PC-9 (cell line): ENCODE measurements around the gene FCAMR.

Experiments used
- EZH2 ChIP-seq: fragments of 200-600 bp; sonication (generic); IDR thresholded peaks from 2 replicates; pipeline ENCODE4 v1.8.0; 2017; ENCODE audit warnings: antibody characterized with exemption, low read depth
- TF ChIP-seq, protein P1 (sequence below): fragments of 200-600 bp; sonication (generic); conservative IDR thresholded peaks from 2 replicates; pipeline ENCODE4 v1.6.1; 2017; ENCODE audit warnings: mixed run types, antibody characterized with exemption, mild to moderate bottlenecking, moderate library complexity

DNA sequence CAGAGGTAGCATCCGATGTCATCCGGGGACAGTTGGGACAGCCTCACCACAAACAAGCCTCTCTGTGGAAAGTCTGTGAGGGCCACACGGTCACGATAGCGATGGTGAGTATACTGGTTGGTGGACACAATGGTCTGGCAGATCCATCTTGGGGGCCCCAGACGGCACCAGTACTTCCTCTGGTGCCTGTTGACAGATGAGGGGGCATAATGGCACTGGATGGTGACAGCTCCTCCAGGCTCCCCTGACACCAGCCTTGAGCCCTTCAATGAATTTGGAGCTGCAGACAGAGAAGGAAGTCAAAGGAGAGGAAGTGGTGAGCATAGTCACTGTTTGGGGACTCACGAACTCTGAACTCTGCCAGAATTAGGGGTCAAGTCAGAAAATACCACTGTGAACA is 8.0 kb downstream of the FCAMR start:
- no peak for TF ChIP-seq EZH2
- TF ChIP-seq, protein P1, sequence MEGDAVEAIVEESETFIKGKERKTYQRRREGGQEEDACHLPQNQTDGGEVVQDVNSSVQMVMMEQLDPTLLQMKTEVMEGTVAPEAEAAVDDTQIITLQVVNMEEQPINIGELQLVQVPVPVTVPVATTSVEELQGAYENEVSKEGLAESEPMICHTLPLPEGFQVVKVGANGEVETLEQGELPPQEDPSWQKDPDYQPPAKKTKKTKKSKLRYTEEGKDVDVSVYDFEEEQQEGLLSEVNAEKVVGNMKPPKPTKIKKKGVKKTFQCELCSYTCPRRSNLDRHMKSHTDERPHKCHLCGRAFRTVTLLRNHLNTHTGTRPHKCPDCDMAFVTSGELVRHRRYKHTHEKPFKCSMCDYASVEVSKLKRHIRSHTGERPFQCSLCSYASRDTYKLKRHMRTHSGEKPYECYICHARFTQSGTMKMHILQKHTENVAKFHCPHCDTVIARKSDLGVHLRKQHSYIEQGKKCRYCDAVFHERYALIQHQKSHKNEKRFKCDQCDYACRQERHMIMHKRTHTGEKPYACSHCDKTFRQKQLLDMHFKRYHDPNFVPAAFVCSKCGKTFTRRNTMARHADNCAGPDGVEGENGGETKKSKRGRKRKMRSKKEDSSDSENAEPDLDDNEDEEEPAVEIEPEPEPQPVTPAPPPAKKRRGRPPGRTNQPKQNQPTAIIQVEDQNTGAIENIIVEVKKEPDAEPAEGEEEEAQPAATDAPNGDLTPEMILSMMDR = no peak
